Measurements from ENCODE around the gene WHRN.

GRCh38 chr9:114552706-114553105, 47.4 kb upstream of the WHRN start:
- TF ChIP-seq CTCF (IDR thresholded peaks at IDR 0.05) (no peak), EZH2 (IDR thresholded peaks at IDR 0.05; ENCODE audit: borderline replicate concordance, insufficient read depth, low read depth, low read length, poor library complexity, severe bottlenecking) (no peak)
